GM23338 (cell line): ENCODE measurements around the gene BRAP.

Source experiments
- CREB1 ChIP-seq: fragments of 250-450 bp; sonication (Bioruptor Pico); IDR thresholded peaks from 2 replicates; pipeline ENCODE4 v1.5.0; 2020; ENCODE audit warnings: low read depth, mild to moderate bottlenecking, moderate library complexity
- EZH2 ChIP-seq: fragments of 200-600 bp; sonication (generic); IDR thresholded peaks from one replicate; pipeline ENCODE4 v1.8.0; 2017; ENCODE audit warnings: antibody characterized with exemption, mild to moderate bottlenecking, low read depth; ENCODE audit not compliant: unreplicated experiment
- EZH2phosphoT487 ChIP-seq: fragments of 200-600 bp; sonication (generic); IDR thresholded peaks from one replicate; pipeline ENCODE4 v1.8.1; 2018; ENCODE audit warnings: antibody characterized with exemption; ENCODE audit not compliant: unreplicated experiment
- JUNB ChIP-seq: IDR thresholded peaks from one replicate; pipeline ENCODE4 v1.6.1; 2016; ENCODE audit warnings: antibody characterized with exemption; ENCODE audit not compliant: unreplicated experiment
- NANOG ChIP-seq: IDR thresholded peaks from 2 replicates; pipeline ENCODE4 v1.6.1; 2016; ENCODE audit warnings: antibody characterized with exemption, borderline replicate concordance
- POLR2AphosphoS5 ChIP-seq: IDR thresholded peaks from 2 replicates; pipeline ENCODE4 v1.6.1; 2016; ENCODE audit warnings: antibody characterized with exemption, low read depth
- REST ChIP-seq: IDR thresholded peaks from one replicate; pipeline ENCODE4 v1.6.1; 2018; ENCODE audit warnings: antibody characterized with exemption; ENCODE audit not compliant: unreplicated experiment
- ZNF331 ChIP-seq: fragments of 250-450 bp; sonication (Bioruptor Pico); IDR thresholded peaks from 2 replicates; pipeline ENCODE4 v1.5.0; 2020; ENCODE audit warnings: low read depth, mild to moderate bottlenecking, moderate library complexity
- TF ChIP-seq, protein P1 (sequence below), 2 experiments: fragments of 200-600 bp in 1 of 2; sonication (generic) in 1 of 2; conservative IDR thresholded peaks; 2 replicates each; pipeline versions ENCODE4 v1.5.1 to v1.6.1; 2016 to 2017; ENCODE audit warnings: antibody characterized with exemption in 2 of 2, low read depth in 2 of 2, mild to moderate bottlenecking in 2 of 2, moderate library complexity in 1 of 2
- TF ChIP-seq, protein P2 (sequence below): fragments of 250-450 bp; sonication (Bioruptor Pico); IDR thresholded peaks from 2 replicates; pipeline ENCODE4 v1.5.0; 2020; ENCODE audit warnings: mild to moderate bottlenecking, moderate library complexity

DNA sequence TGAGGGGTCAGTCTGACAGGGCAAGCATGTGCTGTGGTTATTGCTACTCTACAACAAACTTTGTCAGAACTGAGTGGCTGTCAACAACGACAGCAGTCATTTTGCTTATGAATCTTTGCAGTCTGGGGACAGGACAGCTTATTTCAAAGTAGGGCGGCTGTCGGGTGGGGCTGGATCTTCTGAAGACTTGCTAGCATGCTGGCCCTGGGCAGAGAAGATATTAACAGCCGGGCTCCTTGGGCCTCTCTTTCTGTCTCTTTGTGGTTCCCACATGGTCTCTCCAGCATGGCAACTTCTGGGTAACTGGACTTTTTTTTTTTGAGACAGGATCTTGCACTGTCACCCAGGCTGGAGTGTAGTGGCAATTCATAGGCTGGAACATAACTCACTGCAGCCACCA lies 47.0 kb upstream of the BRAP start:
- TF ChIP-seq, protein P1, sequence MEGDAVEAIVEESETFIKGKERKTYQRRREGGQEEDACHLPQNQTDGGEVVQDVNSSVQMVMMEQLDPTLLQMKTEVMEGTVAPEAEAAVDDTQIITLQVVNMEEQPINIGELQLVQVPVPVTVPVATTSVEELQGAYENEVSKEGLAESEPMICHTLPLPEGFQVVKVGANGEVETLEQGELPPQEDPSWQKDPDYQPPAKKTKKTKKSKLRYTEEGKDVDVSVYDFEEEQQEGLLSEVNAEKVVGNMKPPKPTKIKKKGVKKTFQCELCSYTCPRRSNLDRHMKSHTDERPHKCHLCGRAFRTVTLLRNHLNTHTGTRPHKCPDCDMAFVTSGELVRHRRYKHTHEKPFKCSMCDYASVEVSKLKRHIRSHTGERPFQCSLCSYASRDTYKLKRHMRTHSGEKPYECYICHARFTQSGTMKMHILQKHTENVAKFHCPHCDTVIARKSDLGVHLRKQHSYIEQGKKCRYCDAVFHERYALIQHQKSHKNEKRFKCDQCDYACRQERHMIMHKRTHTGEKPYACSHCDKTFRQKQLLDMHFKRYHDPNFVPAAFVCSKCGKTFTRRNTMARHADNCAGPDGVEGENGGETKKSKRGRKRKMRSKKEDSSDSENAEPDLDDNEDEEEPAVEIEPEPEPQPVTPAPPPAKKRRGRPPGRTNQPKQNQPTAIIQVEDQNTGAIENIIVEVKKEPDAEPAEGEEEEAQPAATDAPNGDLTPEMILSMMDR (conservative IDR thresholded peaks at IDR 0.05; ENCODE audit: low read depth in 2 of 2) = no peak
- TF ChIP-seq JUNB (no peak), EZH2 (no peak), EZH2phosphoT487 (no peak), POLR2AphosphoS5 (no peak), REST (no peak), CREB1 (CRISPR knock-in tag) (no peak), ZNF331 (no peak), NANOG (no peak)
- TF ChIP-seq, protein P2, sequence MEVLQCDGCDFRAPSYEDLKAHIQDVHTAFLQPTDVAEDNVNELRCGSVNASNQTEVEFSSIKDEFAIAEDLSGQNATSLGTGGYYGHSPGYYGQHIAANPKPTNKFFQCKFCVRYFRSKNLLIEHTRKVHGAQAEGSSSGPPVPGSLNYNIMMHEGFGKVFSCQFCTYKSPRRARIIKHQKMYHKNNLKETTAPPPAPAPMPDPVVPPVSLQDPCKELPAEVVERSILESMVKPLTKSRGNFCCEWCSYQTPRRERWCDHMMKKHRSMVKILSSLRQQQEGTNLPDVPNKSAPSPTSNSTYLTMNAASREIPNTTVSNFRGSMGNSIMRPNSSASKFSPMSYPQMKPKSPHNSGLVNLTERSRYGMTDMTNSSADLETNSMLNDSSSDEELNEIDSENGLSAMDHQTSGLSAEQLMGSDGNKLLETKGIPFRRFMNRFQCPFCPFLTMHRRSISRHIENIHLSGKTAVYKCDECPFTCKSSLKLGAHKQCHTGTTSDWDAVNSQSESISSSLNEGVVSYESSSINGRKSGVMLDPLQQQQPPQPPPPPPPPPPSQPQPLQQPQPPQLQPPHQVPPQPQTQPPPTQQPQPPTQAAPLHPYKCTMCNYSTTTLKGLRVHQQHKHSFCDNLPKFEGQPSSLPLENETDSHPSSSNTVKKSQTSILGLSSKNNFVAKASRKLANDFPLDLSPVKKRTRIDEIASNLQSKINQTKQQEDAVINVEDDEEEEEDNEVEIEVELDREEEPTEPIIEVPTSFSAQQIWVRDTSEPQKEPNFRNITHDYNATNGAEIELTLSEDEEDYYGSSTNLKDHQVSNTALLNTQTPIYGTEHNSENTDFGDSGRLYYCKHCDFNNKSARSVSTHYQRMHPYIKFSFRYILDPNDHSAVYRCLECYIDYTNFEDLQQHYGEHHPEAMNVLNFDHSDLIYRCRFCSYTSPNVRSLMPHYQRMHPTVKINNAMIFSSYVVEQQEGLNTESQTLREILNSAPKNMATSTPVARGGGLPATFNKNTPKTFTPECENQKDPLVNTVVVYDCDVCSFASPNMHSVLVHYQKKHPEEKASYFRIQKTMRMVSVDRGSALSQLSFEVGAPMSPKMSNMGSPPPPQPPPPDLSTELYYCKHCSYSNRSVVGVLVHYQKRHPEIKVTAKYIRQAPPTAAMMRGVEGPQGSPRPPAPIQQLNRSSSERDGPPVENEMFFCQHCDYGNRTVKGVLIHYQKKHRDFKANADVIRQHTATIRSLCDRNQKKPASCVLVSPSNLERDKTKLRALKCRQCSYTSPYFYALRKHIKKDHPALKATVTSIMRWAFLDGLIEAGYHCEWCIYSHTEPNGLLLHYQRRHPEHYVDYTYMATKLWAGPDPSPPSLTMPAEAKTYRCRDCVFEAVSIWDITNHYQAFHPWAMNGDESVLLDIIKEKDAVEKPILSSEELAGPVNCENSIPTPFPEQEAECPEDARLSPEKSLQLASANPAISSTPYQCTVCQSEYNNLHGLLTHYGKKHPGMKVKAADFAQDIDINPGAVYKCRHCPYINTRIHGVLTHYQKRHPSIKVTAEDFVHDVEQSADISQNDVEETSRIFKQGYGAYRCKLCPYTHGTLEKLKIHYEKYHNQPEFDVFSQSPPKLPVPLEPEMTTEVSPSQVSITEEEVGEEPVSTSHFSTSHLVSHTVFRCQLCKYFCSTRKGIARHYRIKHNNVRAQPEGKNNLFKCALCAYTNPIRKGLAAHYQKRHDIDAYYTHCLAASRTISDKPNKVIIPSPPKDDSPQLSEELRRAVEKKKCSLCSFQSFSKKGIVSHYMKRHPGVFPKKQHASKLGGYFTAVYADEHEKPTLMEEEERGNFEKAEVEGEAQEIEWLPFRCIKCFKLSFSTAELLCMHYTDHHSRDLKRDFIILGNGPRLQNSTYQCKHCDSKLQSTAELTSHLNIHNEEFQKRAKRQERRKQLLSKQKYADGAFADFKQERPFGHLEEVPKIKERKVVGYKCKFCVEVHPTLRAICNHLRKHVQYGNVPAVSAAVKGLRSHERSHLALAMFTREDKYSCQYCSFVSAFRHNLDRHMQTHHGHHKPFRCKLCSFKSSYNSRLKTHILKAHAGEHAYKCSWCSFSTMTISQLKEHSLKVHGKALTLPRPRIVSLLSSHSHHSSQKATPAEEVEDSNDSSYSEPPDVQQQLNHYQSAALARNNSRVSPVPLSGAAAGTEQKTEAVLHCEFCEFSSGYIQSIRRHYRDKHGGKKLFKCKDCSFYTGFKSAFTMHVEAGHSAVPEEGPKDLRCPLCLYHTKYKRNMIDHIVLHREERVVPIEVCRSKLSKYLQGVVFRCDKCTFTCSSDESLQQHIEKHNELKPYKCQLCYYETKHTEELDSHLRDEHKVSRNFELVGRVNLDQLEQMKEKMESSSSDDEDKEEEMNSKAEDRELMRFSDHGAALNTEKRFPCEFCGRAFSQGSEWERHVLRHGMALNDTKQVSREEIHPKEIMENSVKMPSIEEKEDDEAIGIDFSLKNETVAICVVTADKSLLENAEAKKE = no peak
